Activated CD8-positive, alpha-beta T cell treated with anti-CD3 and anti-CD28 coated beads for 36 hours (primary cell): ENCODE data around the gene CEMIP. TPM values are rescaled to one million over a fixed set of nuclear protein-coding genes. Genes with fewer than 3 reads are reported as not detected.

Source experiments
- ATAC-seq: fragments of 200-7000 bp; cut with Tn5 transposase; one replicate; pipeline ENCODE4 v1.10.0; 2021; ENCODE audit warnings: mild to moderate bottlenecking, moderate library complexity
- CTCF ChIA-PET: fragments of 350-600 bp; sonication (Branson Sonifier 250); formaldehyde crosslinking; loops from one replicate; lab custom pipeline; 2021; ENCODE audit warnings: antibody characterized with exemption; lab: Charles Lee
- POLR2A ChIA-PET: fragments of 350-600 bp; sonication (Branson Sonifier 250); formaldehyde crosslinking; loops from one replicate; lab custom pipeline; 2021; ENCODE audit warnings: antibody characterized with exemption; lab: Charles Lee
- DNase-seq: peaks from one replicate; pipeline ENCODE4 v3.0.0-alpha.2; 2020
- H3K27ac Mint-ChIP-seq: one replicate; pipeline ENCODE4 v1.8.0; 2021; ENCODE audit warnings: mild to moderate bottlenecking, mixed read lengths
- H3K27me3 Mint-ChIP-seq: one replicate; pipeline ENCODE4 v1.8.0; 2021; ENCODE audit warnings: mixed read lengths
- H3K36me3 Mint-ChIP-seq: one replicate; pipeline ENCODE4 v1.8.0; 2021; ENCODE audit warnings: low read depth, mixed read lengths
- H3K4me1 Mint-ChIP-seq: one replicate; pipeline ENCODE4 v1.8.0; 2021; ENCODE audit warnings: low read depth, mixed read lengths
- H3K4me3 Mint-ChIP-seq: one replicate; pipeline ENCODE4 v1.8.0; 2021; ENCODE audit warnings: mild to moderate bottlenecking, moderate library complexity, mixed read lengths
- H3K9me3 Mint-ChIP-seq: one replicate; pipeline ENCODE4 v1.8.0; 2021; ENCODE audit warnings: mixed read lengths
- intact Hi-C: fragments of 100-400 bp; cut with micrococcal nuclease; formaldehyde crosslinking; loops from one replicate; pipeline ENCODE4 v1.10.0; 2022
- total RNA-seq, 2 experiments: library from RNA; stranded (reverse); gene quantifications; one replicate each; pipeline ENCODE4 v1.2.3, GENCODE V29; 2021
- TF ChIP-seq, protein P1 (sequence below): fragments of 200-600 bp; IDR thresholded peaks from one replicate; pipeline ENCODE4 v1.8.0; 2022; ENCODE audit warnings: antibody characterized with exemption, mild to moderate bottlenecking

CEMIP gene
- total RNA-seq, 2 experiments from 2014 or later: not detected

DNA sequence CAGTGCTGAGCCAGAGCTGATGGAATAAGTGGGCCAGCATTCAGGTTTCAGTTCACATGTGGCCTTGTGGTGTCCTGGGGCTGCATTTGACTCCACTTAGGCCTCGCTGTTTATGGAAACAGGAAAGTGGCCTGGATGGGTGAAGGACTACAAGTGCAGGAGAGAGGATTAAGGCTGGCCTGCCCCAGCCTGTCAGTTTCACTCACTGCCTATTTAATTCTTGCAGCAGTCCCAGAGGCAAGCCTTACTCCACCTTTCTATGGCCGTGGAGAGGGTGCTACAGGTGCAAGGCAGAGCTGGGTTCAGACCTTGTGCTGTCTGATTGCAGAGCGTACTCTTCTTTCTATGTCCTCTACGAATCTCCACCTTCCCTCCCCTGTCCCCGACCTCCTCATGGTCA lies 46.4 kb upstream of the CEMIP start:
- TF ChIP-seq, protein P1, sequence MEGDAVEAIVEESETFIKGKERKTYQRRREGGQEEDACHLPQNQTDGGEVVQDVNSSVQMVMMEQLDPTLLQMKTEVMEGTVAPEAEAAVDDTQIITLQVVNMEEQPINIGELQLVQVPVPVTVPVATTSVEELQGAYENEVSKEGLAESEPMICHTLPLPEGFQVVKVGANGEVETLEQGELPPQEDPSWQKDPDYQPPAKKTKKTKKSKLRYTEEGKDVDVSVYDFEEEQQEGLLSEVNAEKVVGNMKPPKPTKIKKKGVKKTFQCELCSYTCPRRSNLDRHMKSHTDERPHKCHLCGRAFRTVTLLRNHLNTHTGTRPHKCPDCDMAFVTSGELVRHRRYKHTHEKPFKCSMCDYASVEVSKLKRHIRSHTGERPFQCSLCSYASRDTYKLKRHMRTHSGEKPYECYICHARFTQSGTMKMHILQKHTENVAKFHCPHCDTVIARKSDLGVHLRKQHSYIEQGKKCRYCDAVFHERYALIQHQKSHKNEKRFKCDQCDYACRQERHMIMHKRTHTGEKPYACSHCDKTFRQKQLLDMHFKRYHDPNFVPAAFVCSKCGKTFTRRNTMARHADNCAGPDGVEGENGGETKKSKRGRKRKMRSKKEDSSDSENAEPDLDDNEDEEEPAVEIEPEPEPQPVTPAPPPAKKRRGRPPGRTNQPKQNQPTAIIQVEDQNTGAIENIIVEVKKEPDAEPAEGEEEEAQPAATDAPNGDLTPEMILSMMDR: no peak
- Mint-ChIP-seq H3K36me3 (no peaks in the 10 kb centered on the region), H3K27me3 (no peaks in the 10 kb centered on the region), H3K4me1 (no peaks in the 10 kb centered on the region), H3K4me3 (no peak overlapping the region), H3K9me3 (no peaks in the 10 kb centered on the region), H3K27ac (no peak overlapping the region)
- intact Hi-C loops: no loop called here
- ChIA-PET POLR2A (no interaction called here), CTCF (no interaction called here)
- DNase-seq (no peak), ATAC-seq (no peak)

GRCh38 chr15:80733460-80733859 lies 45.7 kb upstream of the CEMIP start:
- Mint-ChIP-seq H3K4me1 (no peaks in the 10 kb centered on the region), H3K36me3 (no peaks in the 10 kb centered on the region), H3K9me3 (no peaks in the 10 kb centered on the region), H3K27ac (no peak overlapping the region), H3K27me3 (no peaks in the 10 kb centered on the region), H3K4me3 (no peak overlapping the region)
- intact Hi-C loops: no loop called here
- DNase-seq: no peak
- ChIA-PET POLR2A (no interaction called here), CTCF (no interaction called here)
- no peak for ATAC-seq
- TF ChIP-seq, protein P1: no peak

DNA sequence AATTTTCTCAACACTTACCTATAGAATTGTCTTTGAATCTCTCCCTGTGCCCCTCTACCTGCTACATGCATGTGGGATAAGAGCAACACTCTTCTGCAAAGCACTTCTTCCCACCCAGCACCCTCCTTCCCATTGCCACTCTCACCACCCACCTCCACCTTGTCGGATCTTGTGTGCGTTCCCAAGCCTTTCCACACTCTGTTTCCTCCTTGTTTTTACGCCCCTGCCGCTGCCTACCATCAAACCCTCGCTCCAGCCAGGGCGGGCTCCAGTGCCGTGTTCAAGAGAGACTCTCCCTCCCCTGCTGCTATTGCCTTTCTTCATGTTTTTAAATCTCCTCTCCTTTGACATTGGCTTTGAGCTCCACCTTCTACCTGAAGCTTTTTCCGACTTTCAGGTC lies 43.8 kb upstream of the CEMIP start:
- H3K9me3 Mint-ChIP-seq: no peaks in the 10 kb centered on the region
- ChIA-PET CTCF (no interaction called here), POLR2A (no interaction called here)
- no peak overlapping the region for H3K4me3 Mint-ChIP-seq
- intact Hi-C loops: no loop called here
- no peaks in the 10 kb centered on the region for H3K36me3 Mint-ChIP-seq
- TF ChIP-seq, protein P1: no peak
- H3K4me1 Mint-ChIP-seq: no peaks in the 10 kb centered on the region
- DNase-seq: no peak
- H3K27me3 Mint-ChIP-seq: no peaks in the 10 kb centered on the region
- no peak for ATAC-seq
- H3K27ac Mint-ChIP-seq: no peak overlapping the region

DNA sequence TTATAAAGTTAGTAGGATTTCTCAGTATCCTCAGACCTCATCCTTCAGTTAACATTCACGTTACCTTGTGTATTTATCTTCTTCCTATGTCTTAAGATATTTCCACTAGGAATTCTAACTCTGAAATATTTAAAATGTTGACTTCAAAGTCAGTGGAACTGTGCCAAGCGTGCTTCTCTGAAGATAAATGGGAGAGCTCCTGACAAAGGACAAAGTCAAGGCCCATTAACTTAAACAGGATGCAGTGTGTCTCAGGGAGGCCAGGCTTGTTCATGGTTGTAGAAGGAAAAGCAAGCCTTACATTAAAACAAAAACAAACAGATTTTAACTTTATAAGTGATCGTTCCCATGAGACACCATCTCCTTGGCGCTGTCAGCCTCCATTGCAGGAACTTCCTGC lies 42.6 kb upstream of the CEMIP start:
- no peak for DNase-seq
- ChIA-PET POLR2A (no interaction called here), CTCF (no interaction called here)
- no peak for ATAC-seq
- no peaks in the 10 kb centered on the region for H3K36me3 Mint-ChIP-seq
- no peak overlapping the region for H3K27ac Mint-ChIP-seq
- no peaks in the 10 kb centered on the region for H3K27me3 Mint-ChIP-seq
- H3K4me1 Mint-ChIP-seq: no peaks in the 10 kb centered on the region
- H3K9me3 Mint-ChIP-seq: no peaks in the 10 kb centered on the region
- TF ChIP-seq, protein P1: no peak
- H3K4me3 Mint-ChIP-seq: no peak overlapping the region
- intact Hi-C loops: no loop called here

DNA sequence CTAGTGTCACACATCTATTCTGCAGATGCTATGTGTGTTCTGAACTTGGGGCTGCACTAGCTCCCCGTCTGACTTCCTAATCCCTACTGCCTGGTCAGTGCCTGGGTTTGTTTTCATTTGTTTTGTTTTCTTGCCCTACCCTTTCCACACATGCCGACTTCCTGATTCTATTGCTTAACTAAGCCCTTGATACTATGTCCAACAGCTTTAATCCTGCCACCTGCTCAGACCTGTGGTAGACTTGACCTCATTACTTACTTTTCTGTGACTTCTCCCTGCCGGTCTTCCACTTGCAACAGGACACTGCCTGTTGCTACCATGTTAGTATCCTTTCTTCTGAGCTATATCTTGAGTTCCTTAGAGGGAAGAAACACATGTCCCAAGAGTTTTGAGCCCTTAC lies 39.3 kb upstream of the CEMIP start:
- no peaks in the 10 kb centered on the region for H3K9me3 Mint-ChIP-seq
- no peak overlapping the region for H3K27ac Mint-ChIP-seq
- POLR2A ChIA-PET: no interaction called here
- no peaks in the 10 kb centered on the region for H3K4me1 Mint-ChIP-seq
- H3K27me3 Mint-ChIP-seq: no peaks in the 10 kb centered on the region
- ATAC-seq (no peak), DNase-seq (no peak)
- CTCF ChIA-PET: no interaction called here
- TF ChIP-seq, protein P1: no peak
- no peaks in the 10 kb centered on the region for H3K36me3 Mint-ChIP-seq
- intact Hi-C loops: no loop called here
- H3K4me3 Mint-ChIP-seq: no peak overlapping the region
